ENCODE measurements around the gene TSEN2. TPM values are rescaled to one million over a fixed set of nuclear protein-coding genes. Genes with fewer than 3 reads are reported as not detected.

The TSEN2 gene
- polyA plus RNA-seq, 3 donors: 3.2 to 7.3 (median 3.9) TPM

DNA sequence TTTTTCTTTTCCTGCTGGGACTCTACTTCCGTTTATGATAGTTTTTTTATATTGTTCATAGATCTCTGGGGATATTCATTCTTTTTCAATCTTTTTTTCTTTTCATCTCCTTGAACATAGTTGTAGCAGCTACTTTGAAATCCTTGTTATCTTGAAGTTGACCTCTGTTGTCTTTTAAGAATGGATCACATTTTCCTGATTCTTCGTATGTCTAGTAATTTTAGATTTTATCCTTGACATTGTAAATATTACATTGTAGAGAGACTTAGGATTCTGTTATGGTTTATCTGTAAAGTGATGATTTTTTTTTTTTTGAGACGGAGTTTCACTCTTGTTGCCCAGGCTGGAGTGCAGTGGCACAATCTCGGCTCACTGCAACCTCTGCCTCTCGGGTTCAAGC lies 93.1 kb downstream of the TSEN2 start:
- intact Hi-C loops (cut with micrococcal nuclease): no loop called here
- Mint-ChIP-seq H3K27ac (peak overlapping the region in 1 of 7 donors; percentile 2), H3K4me3 (no peak overlapping the region), H3K9me3 (peaks cover 0 to 1% (median 0%) of the 10 kb centered on the region in 7 donors), H3K27me3 (ENCODE audit: low read depth in 3 of 3) (no peaks in the 10 kb centered on the region), H3K4me1 (peaks cover 8% of the 10 kb centered on the region), H3K36me3 (peaks cover 78 to 95% of the 10 kb centered on the region in 2 donors)
- Histone ChIP-seq H3K27me3 (ENCODE audit: control insufficient read depth in 2 of 2, insufficient read depth in 2 of 2, low read length in 2 of 2) (no peaks in the 10 kb centered on the region), H3K4me2 (replicated peaks; ENCODE audit: extremely low read depth, low read length, poor library complexity, severe bottlenecking) (no peak overlapping the region), H3K79me2 (ENCODE audit: insufficient read depth, low read length) (no peaks in the 10 kb centered on the region), H3K4me1 (ENCODE audit: control insufficient read depth in 1 of 2, insufficient read depth in 2 of 2, low read length in 2 of 2) (no peaks in the 10 kb centered on the region), H2AFZ (ENCODE audit: insufficient read depth, low read depth, low read length, poor library complexity, severe bottlenecking) (no peak overlapping the region), H3K36me3 (replicated peaks in 1 of 2; ENCODE audit: control insufficient read depth in 1 of 2, insufficient read depth in 2 of 2, low read length in 2 of 2) (peaks cover 80 to 93% of the 10 kb centered on the region in 2 donors), H4K20me1 (ENCODE audit: insufficient read depth, low read length) (peaks cover 15% of the 10 kb centered on the region), H3K4me3 (replicated peaks in 1 of 3; ENCODE audit: low read depth in 2 of 3, low read length in 3 of 3) (no peak overlapping the region), H3K9me3 (replicated peaks in 1 of 2; ENCODE audit: control insufficient read depth in 1 of 2, insufficient read depth in 1 of 2, low read length in 2 of 2) (no peaks in the 10 kb centered on the region), H3K27ac (ENCODE audit: low read depth in 1 of 2, low read length in 2 of 2) (peak overlapping the region in 1 of 2 donors; percentile 31), H3K9ac (ENCODE audit: insufficient read depth, low read length, poor library complexity, severe bottlenecking) (no peak overlapping the region)
- DNase-seq: no peak
- TF ChIP-seq CTCF (IDR thresholded peaks at IDR 0.05): no peak
- WGBS (ENCODE audit: insufficient coverage): 100% methylated on average over 3 of the region's 5 CpGs

- WGBS (ENCODE audit: insufficient coverage): no CpG with 5 or more reads among the region's 2 CpGs
- no peaks in the 10 kb centered on the region for H3K27me3 ChIP-seq (ENCODE audit: control insufficient read depth in 2 of 2, insufficient read depth in 2 of 2, low read length in 2 of 2)
- no peak for DNase-seq
- H3K79me2 ChIP-seq (ENCODE audit: insufficient read depth, low read length): no peaks in the 10 kb centered on the region
- no peak overlapping the region for H2AFZ ChIP-seq (ENCODE audit: insufficient read depth, low read depth, low read length, poor library complexity, severe bottlenecking)
- H3K9ac ChIP-seq (ENCODE audit: insufficient read depth, low read length, poor library complexity, severe bottlenecking): no peak overlapping the region
- no peak overlapping the region for H3K4me2 ChIP-seq (replicated peaks; ENCODE audit: extremely low read depth, low read length, poor library complexity, severe bottlenecking)
- H3K4me1 ChIP-seq (ENCODE audit: control insufficient read depth in 1 of 2, insufficient read depth in 2 of 2, low read length in 2 of 2): no peaks in the 10 kb centered on the region
- H3K9me3 Mint-ChIP-seq: peaks cover 0 to 1% (median 0%) of the 10 kb centered on the region in 7 donors
- peak; percentile 8 for TF ChIP-seq CTCF (IDR thresholded peaks at IDR 0.05)
- H3K27me3 Mint-ChIP-seq (ENCODE audit: low read depth in 3 of 3): no peaks in the 10 kb centered on the region
- intact Hi-C loops (cut with micrococcal nuclease): no loop called here
- no peak overlapping the region for H3K4me3 ChIP-seq (replicated peaks in 1 of 3; ENCODE audit: low read depth in 2 of 3, low read length in 3 of 3)
- H4K20me1 ChIP-seq (ENCODE audit: insufficient read depth, low read length): peaks cover 26% of the 10 kb centered on the region
- peak overlapping the region in 1 of 7 donors; percentile 43 for H3K27ac Mint-ChIP-seq
- peaks cover 8% of the 10 kb centered on the region for H3K4me1 Mint-ChIP-seq
- no peak overlapping the region for H3K27ac ChIP-seq (ENCODE audit: low read depth in 1 of 2, low read length in 2 of 2)
- no peaks in the 10 kb centered on the region for H3K9me3 ChIP-seq (replicated peaks in 1 of 2; ENCODE audit: control insufficient read depth in 1 of 2, insufficient read depth in 1 of 2, low read length in 2 of 2)
- H3K4me3 Mint-ChIP-seq: no peak overlapping the region
- H3K36me3 ChIP-seq (replicated peaks in 1 of 2; ENCODE audit: control insufficient read depth in 1 of 2, insufficient read depth in 2 of 2, low read length in 2 of 2): peaks cover 82 to 94% of the 10 kb centered on the region in 2 donors
- peaks cover 79 to 92% of the 10 kb centered on the region in 2 donors for H3K36me3 Mint-ChIP-seq
These were observed 94.5 kb downstream of the TSEN2 start for GRCh38 chr3:12578742-12579141.

All from CD14-positive monocyte (primary cell).